GM23248 (cell line): Measurements from ENCODE around the gene AKAP13. TPM values are rescaled to one million over a fixed set of nuclear protein-coding genes. Genes with fewer than 3 reads are reported as not detected.

ENCODE experiments used
- DNase-seq: peaks from one replicate; pipeline ENCODE4 v3.0.0-alpha.2; 2015
- H2AFZ ChIP-seq: fragments of 200-600 bp; sonication (generic); 2 replicates; pipeline ENCODE4 v1.6.1; 2016; ENCODE audit warnings: antibody characterized with exemption
- H3F3A ChIP-seq: fragments of 200-600 bp; sonication (generic); 2 replicates; pipeline ENCODE4 v1.6.1; 2016; ENCODE audit warnings: mild to moderate bottlenecking, antibody characterized with exemption, mixed run types; ENCODE audit not compliant: insufficient read depth
- H3K27ac ChIP-seq: fragments of 200-600 bp; sonication (generic); 2 replicates; pipeline ENCODE4 v1.5.1; 2016; ENCODE audit warnings: mild to moderate bottlenecking
- H3K27me3 ChIP-seq: fragments of 200-600 bp; sonication (generic); replicated peaks from 2 replicates; pipeline ENCODE4 v1.6.1; 2016; ENCODE audit warnings: mild to moderate bottlenecking; ENCODE audit not compliant: insufficient read depth
- H3K36me3 ChIP-seq: fragments of 200-600 bp; sonication (generic); 2 replicates; pipeline ENCODE4 v1.6.1; 2016; ENCODE audit warnings: low read depth, mild to moderate bottlenecking
- H3K4me1 ChIP-seq: fragments of 200-600 bp; sonication (generic); 2 replicates; pipeline ENCODE4 v1.6.1; 2016; ENCODE audit warnings: mild to moderate bottlenecking; ENCODE audit not compliant: insufficient read depth
- H3K4me2 ChIP-seq: fragments of 200-600 bp; sonication (generic); one replicate; pipeline ENCODE4 v1.6.1; 2016; ENCODE audit warnings: mild to moderate bottlenecking; ENCODE audit not compliant: unreplicated experiment
- H3K4me3 ChIP-seq: fragments of 200-600 bp; sonication (generic); 2 replicates; pipeline ENCODE4 v1.5.1; 2016; ENCODE audit warnings: mild to moderate bottlenecking
- H3K79me2 ChIP-seq: fragments of 200-600 bp; sonication (generic); 2 replicates; pipeline ENCODE4 v1.6.1; 2016; ENCODE audit warnings: mild to moderate bottlenecking; ENCODE audit not compliant: insufficient read depth
- H3K9ac ChIP-seq: fragments of 200-600 bp; sonication (generic); 2 replicates; pipeline ENCODE4 v1.6.1; 2016; ENCODE audit warnings: mild to moderate bottlenecking
- H3K9me2 ChIP-seq: fragments of 200-600 bp; sonication (generic); 2 replicates; pipeline ENCODE4 v1.6.1; 2016; ENCODE audit warnings: mixed run types, mild to moderate bottlenecking, moderate library complexity; ENCODE audit not compliant: insufficient read depth
- H3K9me3 ChIP-seq: fragments of 200-600 bp; sonication (generic); one replicate; pipeline ENCODE4 v1.6.1; 2017; ENCODE audit warnings: low read depth
- H4K20me1 ChIP-seq: fragments of 200-600 bp; sonication (generic); 2 replicates; pipeline ENCODE4 v1.6.0; 2016; ENCODE audit not compliant: insufficient read depth
- EZH2 ChIP-seq: fragments of 200-600 bp; sonication (generic); IDR thresholded peaks from 2 replicates; pipeline ENCODE4 v1.6.1; 2018; ENCODE audit warnings: antibody characterized with exemption, mild to moderate bottlenecking; ENCODE audit not compliant: insufficient read depth, poor library complexity, severe bottlenecking
- EZH2phosphoT487 ChIP-seq: fragments of 200-600 bp; sonication (generic); IDR thresholded peaks from 2 replicates; pipeline ENCODE4 v1.6.1; 2018; ENCODE audit warnings: antibody characterized with exemption, moderate library complexity, mild to moderate bottlenecking, low read depth; ENCODE audit not compliant: insufficient read depth
- WGBS, 2 experiments: methylation state at CpG; one replicate each; pipeline ENCODE4 v1.1.6; 2015 to 2017; ENCODE audit warnings: low lambda C conversion rate in 2 of 2, low coverage in 1 of 2; ENCODE audit errors: missing lambda C conversion rate in 2 of 2; 5-methylcytosine and 5-hydroxymethylcytosine counted together
- in situ Hi-C: fragments of 300-500 bp; cut with MboI; formaldehyde crosslinking; loops from 2 replicates; pipeline ENCODE4 v1.15.0; 2020
- polyA plus RNA-seq: library from polyadenylated mRNA; unstranded; fragments of >200 nt; fragmentation: Nextera tagmentation; extraction: Ambion mirVana; gene quantifications from 2 replicates; pipeline ENCODE4 v1.2.1, GENCODE V29; 2016
- total RNA-seq: library from RNA; depleted of rRNA; stranded (reverse); fragments of >200 nt; shearing (Covaris generic); gene quantifications from 2 replicates; pipeline ENCODE4 v1.2.3, GENCODE V29; 2014

AKAP13 gene
- total and polyA plus RNA-seq, 2 experiments from 2014 or later = 26.5 to 27.7 TPM

DNA sequence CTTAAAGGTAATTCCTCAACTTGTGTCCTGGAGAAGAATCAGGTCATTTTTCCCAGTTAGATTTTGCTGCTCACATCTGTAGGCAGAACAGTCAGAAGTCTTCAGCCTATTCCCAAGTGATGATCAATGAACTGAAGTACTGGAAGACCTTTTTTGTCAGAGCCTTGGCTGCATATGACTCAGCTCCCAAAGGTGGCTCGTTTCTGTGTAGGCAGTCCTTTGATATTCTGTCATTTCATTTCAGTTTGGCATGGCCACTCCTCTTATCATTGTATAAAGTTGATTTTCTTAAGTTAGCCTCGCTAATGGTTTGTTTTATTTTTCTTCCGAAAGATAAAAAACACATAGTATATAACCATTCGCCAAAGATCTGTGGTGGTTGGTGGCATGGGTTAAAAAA lies 323.7 kb downstream of the AKAP13 start:
- no peak overlapping the region for H2AFZ ChIP-seq
- H3K27me3 ChIP-seq = no peaks in the 10 kb centered on the region
- H3K36me3 ChIP-seq = no peaks in the 10 kb centered on the region
- peak; percentile 67 for DNase-seq
- H3K4me3 ChIP-seq = peak overlapping the region; percentile 4; the same call in 1 of the 2 replicates
- peaks cover 41% of the 10 kb centered on the region for H3K79me2 ChIP-seq
- H3K4me1 ChIP-seq = peaks cover 52% of the 10 kb centered on the region
- no peak for TF ChIP-seq EZH2phosphoT487
- TF ChIP-seq EZH2 = no peak
- H3K9me2 ChIP-seq = no peaks in the 10 kb centered on the region
- in situ Hi-C loops = no loop called here
- no peaks in the 10 kb centered on the region for H4K20me1 ChIP-seq
- 73 to 76% methylated on average over 4 of the region's 4 CpGs for WGBS, 2 experiments
- H3K27ac ChIP-seq = peak overlapping the region; percentile 82
- peak overlapping the region; percentile 49 for H3K4me2 ChIP-seq
- H3F3A ChIP-seq = peaks cover 56% of the 10 kb centered on the region
- H3K9me3 ChIP-seq = no peaks in the 10 kb centered on the region
- peak overlapping the region; percentile 52 for H3K9ac ChIP-seq

- H2AFZ ChIP-seq = no peak overlapping the region
- in situ Hi-C loops = no loop called here
- H3K9ac ChIP-seq = peak overlapping the region; percentile 52
- peak overlapping the region; percentile 4; the same call in 1 of the 2 replicates for H3K4me3 ChIP-seq
- peak; percentile 68 for DNase-seq
- H3K79me2 ChIP-seq = peaks cover 41% of the 10 kb centered on the region
- no peaks in the 10 kb centered on the region for H4K20me1 ChIP-seq
- H3K36me3 ChIP-seq = no peaks in the 10 kb centered on the region
- peaks cover 56% of the 10 kb centered on the region for H3F3A ChIP-seq
- H3K27ac ChIP-seq = peak overlapping the region; percentile 82
- H3K4me1 ChIP-seq = peaks cover 52% of the 10 kb centered on the region
- peak overlapping the region; percentile 49 for H3K4me2 ChIP-seq
- WGBS, 2 experiments = 28 to 33% methylated on average over 3 of the region's 3 CpGs
- no peaks in the 10 kb centered on the region for H3K27me3 ChIP-seq
- TF ChIP-seq EZH2 = no peak
- TF ChIP-seq EZH2phosphoT487 = no peak
- no peaks in the 10 kb centered on the region for H3K9me3 ChIP-seq
- no peaks in the 10 kb centered on the region for H3K9me2 ChIP-seq
These were observed 324.5 kb downstream of the AKAP13 start for GRCh38 chr15:85704720-85705429.

GRCh38 chr15:85706779-85707518 lies 326.5 kb downstream of the AKAP13 start:
- peak overlapping the region; percentile 76 for H3K27ac ChIP-seq
- in situ Hi-C loops = no loop called here
- H3K4me3 ChIP-seq = peak overlapping the region; percentile 65

DNA sequence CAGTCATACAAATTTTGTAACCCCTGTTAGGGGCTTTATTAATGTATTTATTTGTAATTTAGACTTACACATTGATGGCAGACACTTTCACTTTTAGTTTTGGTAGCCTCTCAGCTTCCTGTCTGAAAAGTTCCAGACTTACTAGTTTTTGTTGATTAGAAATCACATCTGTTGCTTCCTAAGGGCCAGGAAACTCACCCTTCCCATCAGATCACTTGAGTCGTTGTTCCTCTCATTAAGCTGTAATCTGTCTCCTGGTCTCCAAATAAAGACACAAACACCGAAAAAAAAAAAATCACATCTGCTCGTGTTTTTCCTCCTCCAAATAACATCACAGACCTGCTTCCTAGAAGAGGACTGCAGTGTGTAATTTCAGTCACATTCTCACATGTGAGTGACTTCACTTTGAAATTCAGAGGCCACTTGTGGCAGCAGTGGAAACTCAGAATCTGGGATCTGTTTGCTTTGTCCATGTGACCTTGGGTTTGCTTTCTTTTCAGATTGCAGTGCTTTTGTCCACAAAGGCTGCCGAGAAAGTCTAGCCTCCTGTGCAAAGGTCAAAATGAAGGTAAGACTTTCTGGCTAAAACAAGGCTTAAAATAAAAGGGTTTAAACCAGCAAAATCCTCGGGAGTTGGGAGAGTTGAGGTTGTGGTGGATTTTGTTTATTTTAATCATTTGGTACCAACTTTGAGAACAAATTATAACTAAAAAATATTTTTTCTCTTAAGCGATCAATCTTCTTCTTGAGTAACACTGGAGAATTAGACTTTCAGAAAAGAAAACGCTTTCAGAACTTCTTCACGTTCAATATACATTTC lies 327.3 kb downstream of the AKAP13 start:
- Histone ChIP-seq H3F3A (peaks cover 43% of the 10 kb centered on the region), H3K36me3 (peaks cover 7% of the 10 kb centered on the region; the same call in 1 of the 2 replicates), H3K9me3 (no peaks in the 10 kb centered on the region), H2AFZ (peak overlapping the region; percentile 61), H4K20me1 (no peaks in the 10 kb centered on the region), H3K4me1 (peaks cover 58% of the 10 kb centered on the region), H3K9me2 (no peaks in the 10 kb centered on the region), H3K9ac (peak overlapping the region; percentile 79), H3K4me3 (peak overlapping the region; percentile 65), H3K27me3 (no peaks in the 10 kb centered on the region), H3K4me2 (peak overlapping the region; percentile 86), H3K27ac (peak overlapping the region; percentile 76), H3K79me2 (peaks cover 29% of the 10 kb centered on the region)
- peak; percentile 57 for DNase-seq
- 29 to 33% methylated on average over 8 of the region's 8 CpGs for WGBS, 2 experiments
- no peak for TF ChIP-seq EZH2
- no peak for TF ChIP-seq EZH2phosphoT487
- in situ Hi-C loops = no loop called here

More at GRCh38 chr15:85706779-85707518, 326.5 kb downstream of the AKAP13 start:
- Histone ChIP-seq H3K27me3 (no peaks in the 10 kb centered on the region), H3F3A (peaks cover 50% of the 10 kb centered on the region), H3K9me2 (no peaks in the 10 kb centered on the region), H3K36me3 (peaks cover 7% of the 10 kb centered on the region; the same call in 1 of the 2 replicates), H3K4me1 (peaks cover 65% of the 10 kb centered on the region), H4K20me1 (no peaks in the 10 kb centered on the region), H2AFZ (peak overlapping the region; percentile 61), H3K9ac (peak overlapping the region; percentile 79), H3K9me3 (no peaks in the 10 kb centered on the region), H3K4me2 (peak overlapping the region; percentile 86), H3K79me2 (peaks cover 30% of the 10 kb centered on the region)
- WGBS, 2 experiments = 52 to 59% methylated on average over 5 of the region's 5 CpGs
- no peak for TF ChIP-seq EZH2
- TF ChIP-seq EZH2phosphoT487 = no peak
- DNase-seq = peak; percentile 62
